Right atrium auricular region (tissue), 2 donors: ENCODE data around the gene C20orf204. TPM values are rescaled to one million over a fixed set of nuclear protein-coding genes. Genes with fewer than 3 reads are reported as not detected.

Source experiments
- DNase-seq: peaks from one replicate; pipeline ENCODE4 v3.0.0-alpha.2; 2019; ENCODE audit warnings: low spot score
- H3K27ac ChIP-seq, 2 donors: fragments of 200-600 bp; sonication (generic); 1 replicate in 1 of 2; 2 replicates in 1 of 2; pipeline ENCODE4 v1.5.1; 2016 to 2019
- H3K27me3 ChIP-seq, 2 donors: fragments of 200-600 bp; sonication (generic); one replicate each; pipeline versions ENCODE4 v1.5.1 to v1.6.0; 2017 to 2019
- H3K36me3 ChIP-seq: fragments of 200-600 bp; sonication (generic); one replicate; pipeline ENCODE4 v1.5.1; 2016
- H3K4me1 ChIP-seq, 2 donors: fragments of 200-600 bp; sonication (generic); one replicate each; pipeline versions ENCODE4 v1.5.1 to v1.6.0; 2017 to 2019
- H3K4me3 ChIP-seq, 2 donors: fragments of 200-600 bp; sonication (generic); 1 replicate in 1 of 2; 2 replicates in 1 of 2; pipeline ENCODE4 v1.5.1; 2017 to 2019; ENCODE audit warnings: mild to moderate bottlenecking in 1 of 2, moderate library complexity in 1 of 2
- H3K9me3 ChIP-seq, 2 donors: fragments of 200-600 bp; sonication (generic); one replicate each; pipeline ENCODE4 v1.5.1; 2019
- CTCF ChIP-seq, 2 donors: fragments of 200-600 bp; sonication (generic); IDR thresholded peaks; one replicate each; pipeline ENCODE4 v1.5.1; 2019; ENCODE audit warnings: antibody characterized with exemption in 2 of 2
- total RNA-seq, 2 donors: library from RNA; depleted of rRNA; stranded (reverse); fragments of >200 nt; gene quantifications; one replicate each; pipeline ENCODE4 v1.1.0, GENCODE V29; 2016

Gene C20orf204
- total RNA-seq: under 1 TPM; 0.07 to 0.35 TPM

GRCh38 chr20:64035933-64036345 is at the start of gene C20orf204:
Gene C20orf204 (plus strand): TSS chr20:64036182. CDS start chr20:64036324, 142 bp downstream.
- peaks cover 0 to 7% of the 10 kb centered on the region in 2 donors for H3K27me3 ChIP-seq
- H3K36me3 ChIP-seq: peaks cover 32% of the 10 kb centered on the region
- H3K4me3 ChIP-seq: no peak within 1 kb of the TSS
- H3K4me1 ChIP-seq: peaks cover 0 to 35% of the 10 kb centered on the region in 2 donors
- H3K27ac ChIP-seq: no peak within 1 kb of the TSS
- H3K9me3 ChIP-seq: no peaks in the 10 kb centered on the region
- no peak for TF ChIP-seq CTCF (IDR thresholded peaks at IDR 0.05)
- no peak for DNase-seq

- DNase-seq: no peak
- Histone ChIP-seq H3K27me3 (no peaks in the 10 kb centered on the region), H3K4me1 (no peaks in the 10 kb centered on the region), H3K4me3 (no peak overlapping the region), H3K27ac (no peak overlapping the region), H3K36me3 (peaks cover 88% of the 10 kb centered on the region), H3K9me3 (no peaks in the 10 kb centered on the region)
- no peak for TF ChIP-seq CTCF (IDR thresholded peaks at IDR 0.05)
Measured at GRCh38 chr20:64000906-64001305, 35.1 kb upstream of the C20orf204 start.

GRCh38 chr20:64001607-64002011 is 34.4 kb upstream of the C20orf204 start:
- TF ChIP-seq CTCF (IDR thresholded peaks at IDR 0.05): no peak
- Histone ChIP-seq H3K27ac (no peak overlapping the region), H3K27me3 (no peaks in the 10 kb centered on the region), H3K36me3 (peaks cover 85% of the 10 kb centered on the region), H3K9me3 (no peaks in the 10 kb centered on the region), H3K4me1 (no peaks in the 10 kb centered on the region), H3K4me3 (no peak overlapping the region)
- no peak for DNase-seq

GRCh38 chr20:64003960-64004725 is 31.8 kb upstream of the C20orf204 start:
- Histone ChIP-seq H3K4me3 (no peak overlapping the region), H3K9me3 (no peaks in the 10 kb centered on the region), H3K27ac (no peak overlapping the region), H3K36me3 (peaks cover 79% of the 10 kb centered on the region), H3K4me1 (no peaks in the 10 kb centered on the region), H3K27me3 (no peaks in the 10 kb centered on the region)
- TF ChIP-seq CTCF (IDR thresholded peaks at IDR 0.05): no peak
- DNase-seq: no peak

DNA sequence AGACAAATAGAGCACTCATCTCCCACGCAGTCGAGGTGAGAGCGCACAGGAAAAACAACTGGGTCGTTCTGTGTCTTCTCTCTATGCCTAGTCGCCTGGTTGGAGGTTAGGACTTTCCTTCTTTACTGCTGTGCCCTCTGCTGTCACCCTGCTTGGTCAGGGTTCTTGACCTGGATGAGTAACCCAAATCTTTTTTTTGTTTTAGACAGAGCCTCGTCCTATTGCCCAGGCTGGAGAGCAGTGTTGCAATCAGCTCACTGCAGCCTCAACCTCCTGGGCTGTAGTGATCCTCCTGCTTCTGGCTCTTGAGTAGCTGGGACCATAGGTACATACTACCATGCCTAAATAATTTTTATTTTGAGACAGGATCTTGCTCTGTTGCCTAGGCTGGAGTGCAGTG is 30.6 kb upstream of the C20orf204 start:
- no peak overlapping the region for H3K27ac ChIP-seq
- H3K4me1 ChIP-seq: no peaks in the 10 kb centered on the region
- no peak for TF ChIP-seq CTCF (IDR thresholded peaks at IDR 0.05)
- H3K36me3 ChIP-seq: peaks cover 73% of the 10 kb centered on the region
- no peak overlapping the region for H3K4me3 ChIP-seq
- no peaks in the 10 kb centered on the region for H3K9me3 ChIP-seq
- DNase-seq: no peak
- no peaks in the 10 kb centered on the region for H3K27me3 ChIP-seq

- DNase-seq: no peak
- H3K4me1 ChIP-seq: no peaks in the 10 kb centered on the region
- no peak overlapping the region for H3K27ac ChIP-seq
- no peaks in the 10 kb centered on the region for H3K27me3 ChIP-seq
- no peak for TF ChIP-seq CTCF (IDR thresholded peaks at IDR 0.05)
- no peaks in the 10 kb centered on the region for H3K9me3 ChIP-seq
- H3K4me3 ChIP-seq: no peak overlapping the region
- H3K36me3 ChIP-seq: peaks cover 73% of the 10 kb centered on the region
Measured at GRCh38 chr20:64006490-64006889, 29.5 kb upstream of the C20orf204 start.
